DMS 273 (cell line): ENCODE data around the gene ZNF425.
"Not testable (repeated sequence)": the region's sequence is repeated elsewhere in the genome, so short reads cannot be mapped to it uniquely, and the experiment has no call there.

Experiments used
- DNase-seq: peaks from one replicate; lab custom pipeline; 2025; ENCODE audit not compliant: unreplicated experiment; lab: John Stamatoyannopoulos, UW

ZNF425 gene

DNA sequence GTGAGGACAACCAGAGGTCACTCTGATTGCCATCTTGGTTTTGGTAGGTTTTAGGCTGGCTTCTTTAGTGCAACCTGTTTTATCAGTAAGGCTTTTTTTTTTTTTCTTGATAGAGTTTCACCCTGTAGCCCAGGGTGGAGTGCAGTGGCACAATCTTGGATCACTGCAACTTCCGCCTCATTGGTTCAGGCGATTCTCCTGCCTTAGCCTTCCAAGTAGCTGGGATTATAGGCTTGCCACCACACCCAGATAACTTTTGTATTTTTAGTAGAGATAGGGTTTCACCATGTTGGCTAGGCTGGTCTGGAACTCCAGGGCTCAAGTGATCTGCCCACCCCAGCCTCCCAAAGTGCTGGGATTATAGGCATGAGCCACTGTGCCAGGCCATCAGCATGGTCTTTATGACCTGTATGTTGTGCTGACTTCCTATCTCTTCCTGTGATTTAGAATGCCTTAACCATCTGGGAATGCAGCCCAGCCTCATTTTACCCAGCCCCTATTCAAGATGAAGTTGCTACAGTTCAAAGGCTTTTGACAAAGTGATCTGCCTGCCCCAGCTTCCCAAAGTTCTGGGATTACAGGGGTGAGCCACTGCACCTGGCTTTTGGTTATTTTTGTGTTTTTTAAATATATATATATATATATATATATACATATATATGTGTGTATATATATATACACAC, 7.0 kb upstream of the ZNF425 start:
- no peak for DNase-seq

DNA sequence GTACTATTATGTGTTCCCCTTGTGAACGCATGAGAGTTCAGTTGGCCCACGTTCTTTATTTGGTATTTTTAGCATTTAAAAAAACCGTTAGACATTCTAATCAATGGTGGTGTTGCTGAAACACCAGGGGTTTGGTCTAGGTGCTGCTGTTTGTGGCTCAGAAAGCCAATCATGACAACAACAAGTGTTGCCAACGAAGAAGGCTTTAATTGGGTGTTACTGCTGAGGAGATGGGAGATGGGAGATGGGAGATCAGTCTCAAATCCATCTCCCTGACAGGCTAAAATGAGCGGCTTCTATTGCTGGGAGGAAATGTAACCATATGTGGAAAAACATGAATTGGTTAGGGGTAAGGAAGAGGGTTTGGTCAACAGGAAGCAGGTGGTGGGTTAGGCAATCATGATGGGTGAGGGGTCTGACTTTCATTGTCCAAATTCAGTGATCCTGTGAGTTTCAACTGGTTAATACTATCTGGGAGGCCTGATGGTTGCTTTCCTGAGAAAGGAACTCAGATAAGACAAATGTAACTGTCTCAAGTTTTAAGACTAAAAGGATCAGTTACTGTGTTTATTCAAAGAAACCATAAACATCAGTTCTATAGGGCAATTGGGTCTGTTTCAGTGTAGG, 4.6 kb upstream of the ZNF425 start:
- no peak for DNase-seq

DNA sequence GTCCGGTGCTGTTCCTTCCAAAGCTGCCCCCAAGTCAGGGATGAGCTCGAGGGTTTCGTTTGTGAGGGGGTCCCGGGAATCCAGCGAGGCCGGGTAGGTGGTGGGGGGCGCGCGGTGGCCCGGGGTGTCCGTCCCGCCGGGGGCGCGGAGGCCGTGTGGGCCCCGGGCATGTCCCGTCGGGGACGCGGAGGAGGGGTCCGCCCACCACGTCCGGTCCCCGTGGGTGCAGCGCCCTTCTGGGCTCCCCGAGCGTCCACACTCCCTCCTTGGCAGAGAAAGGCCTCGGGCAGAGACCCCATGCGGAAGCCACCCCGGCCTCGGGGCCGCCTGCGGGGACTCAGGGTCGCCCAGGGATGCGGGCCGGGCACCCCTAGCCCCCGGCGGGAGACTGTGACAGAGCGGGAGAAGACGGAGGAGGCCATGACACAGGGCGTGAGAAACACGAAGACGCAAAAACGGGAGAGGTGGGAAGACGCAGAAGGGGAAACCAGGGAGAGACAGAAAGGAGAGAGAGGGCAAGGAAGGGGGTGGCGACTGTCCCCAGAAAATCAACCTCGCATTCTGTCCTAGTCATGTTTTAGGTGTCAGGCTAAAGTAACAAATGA, 640 bp upstream of the ZNF425 start:
- peak; percentile 87 for DNase-seq

DNA sequence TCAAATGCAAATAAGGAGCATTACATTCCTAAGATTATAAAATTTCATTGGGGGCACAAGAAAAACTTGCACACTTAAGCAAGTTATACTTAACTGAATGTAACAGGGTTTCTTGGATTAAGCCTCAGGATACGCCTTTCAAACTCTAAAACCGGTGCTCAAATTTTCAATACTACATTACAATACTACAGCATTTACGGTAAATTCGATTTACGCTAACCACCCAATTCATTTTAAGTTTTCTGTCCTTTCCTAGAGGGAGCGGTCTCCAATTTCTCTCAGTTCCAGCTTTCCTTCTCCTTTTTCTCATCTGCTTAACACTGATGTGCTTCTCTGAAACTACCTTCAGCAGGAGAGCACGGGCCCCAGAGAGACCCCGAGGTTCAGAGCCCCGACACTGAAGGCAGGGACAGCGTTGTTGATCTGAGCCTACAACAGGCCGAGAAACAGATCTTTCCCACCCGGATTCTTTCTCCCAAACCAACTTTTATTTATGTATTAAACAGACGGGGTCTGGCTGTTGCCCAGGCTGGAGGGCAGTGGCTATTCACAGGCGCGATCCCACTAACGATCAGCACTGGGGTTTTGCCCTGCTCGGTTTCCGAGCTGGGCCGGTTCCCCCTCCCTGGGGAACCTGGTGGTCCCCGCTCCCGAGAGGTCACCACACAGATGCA, 798 bp downstream of the ZNF425 start:
- DNase-seq = no peak

DNA sequence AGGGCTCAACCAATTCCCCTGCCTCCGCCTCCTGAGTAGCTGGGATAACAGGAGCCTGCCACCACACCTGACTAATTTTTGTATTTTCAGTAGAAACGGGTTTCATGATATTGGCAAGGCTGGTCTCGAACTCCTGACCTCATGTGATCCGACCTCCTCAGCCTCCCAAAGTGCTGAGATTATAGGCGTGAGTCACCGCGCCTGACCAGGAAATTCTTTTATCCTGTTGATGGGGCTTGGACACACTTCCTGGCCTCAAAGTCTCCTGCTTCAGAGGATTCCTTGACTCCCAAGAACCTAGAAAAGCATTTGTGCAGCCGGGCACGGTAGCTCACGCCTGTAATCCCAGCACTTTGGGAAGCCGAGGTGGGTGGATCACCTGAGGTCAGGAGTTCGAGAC, 16.2 kb downstream of the ZNF425 start:
- DNase-seq = no peak

DNA sequence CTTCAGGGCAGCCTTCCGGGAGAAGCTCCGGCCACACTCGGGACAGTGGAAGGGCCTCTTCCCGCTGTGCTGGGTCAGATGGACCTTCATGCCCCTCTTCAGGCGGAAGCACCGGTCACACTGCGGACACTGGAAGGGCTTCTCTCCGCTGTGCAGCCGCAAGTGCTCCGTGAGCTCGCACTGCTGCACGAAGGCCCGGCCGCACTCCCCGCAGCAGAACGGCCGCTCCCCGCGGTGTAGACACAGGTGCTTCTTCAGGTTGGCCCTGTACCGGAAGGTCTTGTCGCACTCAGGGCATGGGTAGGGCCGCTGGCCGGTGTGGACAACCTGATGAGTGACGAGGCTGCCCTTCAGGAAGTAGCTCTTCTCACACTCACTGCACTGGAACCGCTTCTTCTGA, 21.4 kb downstream of the ZNF425 start:
- no peak for DNase-seq

DNA sequence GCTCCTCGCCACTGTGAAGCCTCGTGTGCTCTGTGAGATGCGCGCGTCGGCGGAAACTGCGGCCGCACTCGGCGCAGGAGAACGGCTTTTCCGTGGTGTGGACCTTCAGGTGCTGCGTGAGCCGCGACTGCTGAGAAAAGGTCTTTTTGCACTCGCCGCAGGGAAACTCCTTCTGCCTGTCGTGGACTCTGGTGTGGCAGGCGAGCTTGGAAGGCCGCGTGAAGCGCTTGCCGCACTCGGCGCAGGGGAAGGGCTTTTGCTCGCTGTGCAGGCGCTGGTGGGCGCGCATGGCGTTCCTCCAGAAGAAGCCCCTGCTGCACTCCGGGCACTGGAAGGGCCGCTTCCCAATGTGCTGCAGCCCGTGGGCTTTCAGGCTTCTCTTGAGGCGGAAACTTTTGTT, 21.9 kb downstream of the ZNF425 start:
- DNase-seq = no peak

DNA sequence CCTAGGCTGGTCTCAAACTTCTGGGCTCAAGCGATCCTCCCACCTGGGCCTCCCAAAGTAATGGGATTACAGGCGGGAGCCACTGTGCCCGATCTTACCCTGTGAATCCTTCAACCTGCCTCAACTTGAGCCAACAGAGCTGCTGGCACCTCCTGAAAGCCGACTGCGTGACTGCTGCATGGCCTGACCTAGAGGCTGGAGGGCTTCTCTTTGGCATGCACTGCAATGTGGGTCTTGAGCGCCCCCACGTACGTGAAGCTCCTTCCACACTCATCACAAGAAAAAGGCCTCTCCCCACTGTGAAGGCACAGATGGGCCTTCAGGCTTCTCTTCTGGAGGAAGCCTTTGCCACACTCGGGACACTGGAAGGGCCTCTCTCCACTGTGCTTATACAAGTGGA, 22.7 kb downstream of the ZNF425 start:
- DNase-seq = no peak

DNA sequence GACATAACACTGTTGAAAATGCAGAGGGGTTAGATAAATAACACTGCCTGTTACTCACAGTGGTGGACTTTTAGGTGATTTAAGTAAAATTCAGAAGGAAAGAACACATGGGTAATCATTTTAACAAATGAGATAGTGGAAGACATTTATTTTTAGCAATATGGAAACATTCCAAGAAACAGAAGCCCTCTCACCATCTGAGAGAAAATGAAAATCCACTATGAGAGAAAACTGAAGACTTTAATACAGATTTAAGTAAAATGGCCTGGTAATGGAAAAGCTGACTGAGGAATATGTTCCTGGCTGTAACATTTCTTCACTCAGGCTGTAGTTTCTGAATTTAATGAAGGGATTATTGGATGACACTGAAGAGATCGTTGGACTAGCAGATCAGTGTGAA, 23.5 kb downstream of the ZNF425 start:
- DNase-seq = no peak

DNA sequence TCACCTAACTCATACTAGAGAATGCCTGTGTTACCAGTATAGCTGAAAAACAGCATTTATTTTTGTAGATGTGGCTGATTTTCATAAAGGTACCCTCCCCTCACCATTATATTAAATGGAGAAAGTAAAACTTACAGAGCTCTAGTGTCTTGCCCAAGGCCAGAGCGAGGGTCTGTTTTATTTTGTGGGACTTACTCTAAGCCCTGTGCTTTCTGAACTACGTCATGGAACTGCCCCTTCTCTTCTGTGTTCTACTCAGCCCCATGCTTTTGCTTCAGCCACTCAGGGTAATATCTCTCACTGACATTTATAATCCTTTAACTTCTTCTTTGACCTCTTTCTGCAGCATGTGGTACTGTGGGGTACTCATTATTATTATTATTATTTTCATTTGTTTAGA, 25.3 kb downstream of the ZNF425 start:
- no peak for DNase-seq

DNA sequence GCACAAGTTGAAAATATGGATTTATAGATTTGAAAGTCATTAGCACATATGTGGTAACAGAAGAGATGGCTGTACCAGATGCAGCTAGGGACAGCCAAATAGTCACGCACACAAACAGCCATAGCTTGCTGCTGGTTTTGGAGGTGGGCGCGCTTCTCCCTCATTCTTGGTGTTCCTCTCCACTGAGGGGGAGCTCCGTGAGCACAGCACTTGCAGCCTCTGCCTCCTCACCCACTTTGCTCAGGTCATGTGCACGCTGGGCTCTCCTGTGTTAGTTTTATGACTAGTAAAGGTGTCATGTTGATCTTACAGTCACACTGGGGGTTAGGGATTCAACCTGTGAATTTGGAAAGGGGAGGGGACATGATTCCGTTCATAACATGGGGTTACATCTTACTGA, 27.1 kb downstream of the ZNF425 start:
- no peak for DNase-seq

DNA sequence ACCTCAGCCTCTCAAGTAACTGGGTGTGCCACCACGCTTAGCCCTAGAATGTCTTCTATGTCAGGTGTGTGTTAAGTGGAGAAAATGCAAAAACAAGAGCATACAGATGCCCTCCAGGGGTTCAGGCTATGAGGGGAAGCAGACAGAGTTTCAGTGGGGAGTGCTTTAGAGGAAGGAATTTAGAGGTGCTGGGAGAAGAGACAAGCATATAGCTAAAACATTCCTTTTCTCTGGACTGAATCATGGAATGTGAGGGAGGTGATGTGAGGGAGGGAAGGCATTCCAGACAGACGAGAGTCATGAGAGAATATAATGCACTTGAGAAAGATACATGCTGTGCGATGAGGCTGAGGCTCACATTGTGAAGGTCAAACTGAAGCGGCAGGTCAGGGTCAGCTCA, 29.0 kb downstream of the ZNF425 start:
- no peak for DNase-seq

DNA sequence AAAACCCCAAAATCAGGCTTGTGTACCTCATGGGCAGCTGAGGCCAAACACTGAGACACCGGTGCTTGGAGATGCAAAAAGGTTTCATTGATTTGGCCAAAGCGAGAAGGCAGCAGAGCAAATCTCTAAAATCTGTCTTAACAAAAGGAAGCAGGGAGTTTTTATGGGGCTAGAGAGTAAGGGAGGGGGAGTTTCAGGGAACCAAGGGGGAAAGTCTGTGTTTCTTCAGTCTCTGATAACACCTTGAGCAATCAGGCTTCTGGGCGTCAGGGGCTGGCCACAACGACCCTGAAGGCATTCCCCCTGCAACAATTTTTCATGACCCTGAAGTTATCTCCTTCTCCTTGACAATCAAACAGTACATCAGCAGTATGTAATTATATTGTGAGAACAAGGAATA, 32.9 kb downstream of the ZNF425 start:
- DNase-seq = no peak

DNA sequence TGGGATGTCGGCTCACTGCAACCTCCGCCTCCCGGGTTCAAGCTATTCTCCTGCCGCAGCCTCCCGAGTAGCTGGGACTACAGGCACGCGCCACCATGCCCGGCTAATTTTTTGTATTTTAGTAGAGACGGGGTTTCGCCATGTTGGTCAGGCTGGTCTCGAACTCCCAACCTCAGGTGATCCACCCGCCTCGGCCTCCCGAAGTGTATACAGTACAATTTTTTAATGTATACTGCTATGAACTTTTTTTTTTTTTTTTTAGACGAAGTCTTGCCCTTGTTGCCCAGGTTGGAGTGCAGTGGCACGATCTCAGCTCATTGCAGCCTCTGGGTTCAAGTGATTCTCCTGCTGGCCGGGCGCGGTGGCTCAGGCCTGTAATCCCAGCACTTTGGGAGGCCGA, 33.9 kb downstream of the ZNF425 start:
- DNase-seq = not testable (repeated sequence)

DNA sequence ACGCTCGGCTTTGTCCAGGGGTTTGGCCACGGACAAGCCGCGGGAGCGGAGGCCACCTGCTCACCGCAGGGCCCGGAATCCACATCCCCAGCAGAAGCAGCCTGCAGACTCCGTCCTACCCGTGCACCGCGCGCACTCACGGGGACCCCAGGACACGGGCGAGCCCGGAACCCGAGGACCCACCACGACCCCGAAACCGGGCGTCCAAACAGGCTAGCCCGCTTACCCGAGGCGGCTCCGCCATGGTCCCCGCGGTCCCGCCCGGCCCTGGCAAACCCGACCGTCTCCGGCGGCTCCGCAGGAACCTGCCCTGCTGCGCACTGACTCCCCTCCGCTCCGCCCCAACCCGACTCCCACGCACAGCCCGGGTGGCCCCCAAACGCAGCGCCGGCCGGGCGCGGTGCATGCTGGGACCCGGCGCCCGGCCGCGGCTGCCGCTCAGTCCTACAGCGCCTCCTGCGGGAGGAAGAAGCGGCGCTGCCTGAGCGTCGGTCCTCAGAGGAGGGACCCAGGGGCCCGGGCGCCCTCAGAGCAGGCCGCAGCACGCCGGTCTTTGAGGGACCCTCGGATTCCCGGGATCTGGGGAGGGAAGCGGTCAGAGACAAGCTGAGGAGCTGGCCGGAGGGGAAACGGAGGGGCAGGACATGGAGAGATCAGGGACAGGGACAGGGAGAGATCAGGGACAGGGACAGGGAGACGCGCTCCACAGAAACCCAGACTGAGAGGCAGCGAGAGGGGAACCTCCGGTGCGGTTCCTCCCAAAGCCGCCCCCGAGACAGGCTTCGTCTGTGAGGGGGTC, 35.5 kb downstream of the ZNF425 start, which contains the start of gene ZNF786:
TSS of gene ZNF786 (minus strand) at position 322 of the 799 bp plus-strand sequence. CDS start at position 244, 78 bp downstream.
- peak; percentile 100 for DNase-seq

DNA sequence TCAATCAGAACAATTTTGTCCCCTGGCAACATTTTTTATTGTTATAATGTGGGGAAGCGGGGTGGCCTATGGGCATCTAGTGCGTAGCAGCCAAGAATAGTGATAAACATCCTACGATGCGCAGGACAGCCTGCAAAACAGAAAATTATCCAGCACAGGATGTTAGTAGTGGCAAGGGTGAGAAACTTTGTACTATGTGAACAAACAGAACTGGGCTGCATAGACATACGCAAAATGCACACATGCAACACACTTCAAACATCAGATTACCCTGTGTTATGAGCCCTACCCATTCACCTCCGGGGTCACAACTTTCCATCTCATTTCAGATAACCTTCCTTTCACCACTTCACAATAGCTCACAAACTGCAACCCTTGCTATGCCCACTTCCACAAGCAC, 38.7 kb downstream of the ZNF425 start:
- DNase-seq = no peak

DNA sequence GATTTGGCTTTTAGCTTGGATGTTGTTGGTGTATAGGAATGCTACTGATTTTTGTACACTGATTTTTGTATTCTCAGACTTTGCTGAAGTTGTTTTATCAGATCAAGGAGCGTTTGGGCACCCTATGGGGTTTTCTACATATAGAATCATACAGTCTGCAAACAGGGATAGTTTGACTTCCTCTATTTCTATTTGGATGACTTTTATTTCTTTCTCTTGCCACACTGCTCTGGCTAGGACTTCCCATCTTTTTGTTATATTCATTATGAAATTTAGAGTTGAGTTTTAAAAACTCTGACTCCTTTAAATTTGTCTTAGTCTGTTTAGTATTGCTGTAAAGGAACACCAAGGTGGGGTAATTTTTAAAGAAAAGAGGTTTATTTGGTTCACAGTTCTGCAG, 40.3 kb downstream of the ZNF425 start:
- no peak for DNase-seq

DNA sequence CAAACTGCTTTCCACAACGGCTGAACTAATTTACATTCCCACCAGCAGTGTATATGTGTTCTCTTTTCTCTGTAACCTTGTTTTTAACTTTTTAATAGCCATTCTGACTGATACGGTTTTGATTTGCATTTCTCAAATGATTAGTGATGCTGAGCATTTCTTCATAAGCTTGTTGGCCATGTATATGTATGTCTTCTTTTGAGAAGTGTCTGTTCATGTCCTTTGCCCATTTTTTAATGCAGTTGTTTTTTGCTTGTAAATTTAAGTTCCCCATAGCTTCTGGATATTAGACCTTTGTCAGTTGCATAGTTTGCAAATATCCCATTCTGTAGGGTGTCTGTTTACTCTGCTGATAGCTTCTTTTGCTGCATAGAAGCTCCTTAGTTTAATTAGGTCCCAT, 41.7 kb downstream of the ZNF425 start:
- no peak for DNase-seq

DNA sequence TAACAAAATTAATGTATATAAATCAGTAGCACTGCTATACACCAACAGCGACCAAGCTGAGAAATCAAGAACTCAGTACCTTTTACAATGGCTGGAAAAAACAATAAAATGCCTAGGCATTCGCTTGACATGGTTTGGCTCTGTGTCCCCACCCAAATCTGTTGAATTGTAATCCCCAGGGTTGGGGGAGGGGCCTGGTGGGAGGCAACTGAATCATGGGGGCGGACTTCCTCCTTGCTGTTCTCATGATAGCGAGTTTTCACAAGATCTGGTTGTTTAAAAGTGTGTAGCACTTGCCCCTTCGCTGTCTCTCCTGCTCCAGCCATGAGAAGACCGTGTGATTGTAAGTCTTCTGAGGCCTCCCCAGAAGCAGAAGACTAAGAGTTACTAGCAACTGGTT, 44.2 kb downstream of the ZNF425 start:
- no peak for DNase-seq

DNA sequence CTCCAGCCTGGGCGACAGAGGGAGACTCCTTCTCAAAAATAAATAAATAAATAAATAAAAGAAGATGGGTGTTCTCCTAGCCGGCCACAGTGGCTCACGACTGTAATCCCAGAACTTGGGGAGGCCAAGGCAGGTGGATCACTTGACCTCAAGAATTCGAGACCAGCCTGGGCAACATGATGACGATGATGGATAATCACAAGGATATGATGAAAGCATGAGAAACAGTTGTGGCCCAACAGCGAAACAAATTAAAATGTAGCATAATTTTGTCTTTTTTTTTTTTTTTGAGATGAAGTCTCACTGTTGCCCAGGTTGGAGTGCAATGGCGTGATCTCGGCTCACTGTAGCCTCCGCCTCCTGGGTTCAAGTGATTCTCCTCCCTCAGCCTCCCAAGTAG, 48.5 kb downstream of the ZNF425 start:
- DNase-seq = no peak

DNA sequence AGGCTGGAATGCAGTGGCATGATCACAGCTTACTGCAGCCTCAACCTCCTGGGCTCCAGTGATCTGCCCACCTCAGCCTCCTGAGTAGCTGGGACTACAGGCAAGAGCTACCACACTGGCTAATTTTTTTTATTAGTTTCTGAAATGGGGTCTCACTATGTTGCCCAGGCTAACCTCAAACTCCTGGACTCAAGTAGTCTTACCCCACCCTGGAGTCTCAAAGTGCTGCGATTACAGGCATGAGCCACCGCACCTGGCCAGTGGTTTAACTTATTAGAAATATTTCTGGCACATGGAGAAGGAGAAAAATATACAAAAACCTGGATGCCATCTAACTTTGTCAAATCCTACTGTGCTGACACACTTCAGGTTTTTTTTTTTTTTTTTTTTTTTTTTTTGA, 50.8 kb downstream of the ZNF425 start:
- DNase-seq = no peak
